Uterus (tissue), 2 donors: ENCODE results near the gene SUMO2.

Experiments used
- POLR2A ChIP-seq, 2 donors: fragments of 450-650 bp; IDR thresholded peaks; one replicate each; pipeline ENCODE4 v1.6.1; 2016; ENCODE audit warnings: antibody characterized with exemption in 2 of 2, mild to moderate bottlenecking in 1 of 2, moderate library complexity in 1 of 2
- TF ChIP-seq, protein P1 (sequence below), 4 experiments: fragments of 200-600 bp in 2 of 4; fragments of 450-650 bp in 2 of 4; sonication (generic) in 2 of 4; IDR thresholded peaks; one replicate each; pipeline ENCODE4 v1.5.1; 2016 to 2019; ENCODE audit warnings: antibody characterized with exemption in 4 of 4, mild to moderate bottlenecking in 2 of 4, moderate library complexity in 1 of 4

GRCh38 chr17:75144816-75145512, 37.8 kb downstream of the SUMO2 start:
- no peak for TF ChIP-seq POLR2A (IDR thresholded peaks at IDR 0.05)
- TF ChIP-seq, protein P1, sequence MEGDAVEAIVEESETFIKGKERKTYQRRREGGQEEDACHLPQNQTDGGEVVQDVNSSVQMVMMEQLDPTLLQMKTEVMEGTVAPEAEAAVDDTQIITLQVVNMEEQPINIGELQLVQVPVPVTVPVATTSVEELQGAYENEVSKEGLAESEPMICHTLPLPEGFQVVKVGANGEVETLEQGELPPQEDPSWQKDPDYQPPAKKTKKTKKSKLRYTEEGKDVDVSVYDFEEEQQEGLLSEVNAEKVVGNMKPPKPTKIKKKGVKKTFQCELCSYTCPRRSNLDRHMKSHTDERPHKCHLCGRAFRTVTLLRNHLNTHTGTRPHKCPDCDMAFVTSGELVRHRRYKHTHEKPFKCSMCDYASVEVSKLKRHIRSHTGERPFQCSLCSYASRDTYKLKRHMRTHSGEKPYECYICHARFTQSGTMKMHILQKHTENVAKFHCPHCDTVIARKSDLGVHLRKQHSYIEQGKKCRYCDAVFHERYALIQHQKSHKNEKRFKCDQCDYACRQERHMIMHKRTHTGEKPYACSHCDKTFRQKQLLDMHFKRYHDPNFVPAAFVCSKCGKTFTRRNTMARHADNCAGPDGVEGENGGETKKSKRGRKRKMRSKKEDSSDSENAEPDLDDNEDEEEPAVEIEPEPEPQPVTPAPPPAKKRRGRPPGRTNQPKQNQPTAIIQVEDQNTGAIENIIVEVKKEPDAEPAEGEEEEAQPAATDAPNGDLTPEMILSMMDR (IDR thresholded peaks at IDR 0.05), result no peak
